Neuron (in vitro differentiated cells): ENCODE measurements around the gene CXCR4.

Source experiments
- H2AFZ ChIP-seq: one replicate; pipeline ENCODE4 v1.6.1; 2013; ENCODE audit warnings: low read depth, mild to moderate bottlenecking, inconsistent platforms, low read length, moderate library complexity
- H3K27me3 ChIP-seq: one replicate; pipeline ENCODE4 v1.6.1; 2013; ENCODE audit warnings: low read length; ENCODE audit not compliant: insufficient read depth
- H3K36me3 ChIP-seq: one replicate; pipeline ENCODE4 v1.6.1; 2013; ENCODE audit warnings: low read length; ENCODE audit not compliant: insufficient read depth
- H3K4me1 ChIP-seq: one replicate; pipeline ENCODE4 v1.6.1; 2013; ENCODE audit warnings: low read length; ENCODE audit not compliant: insufficient read depth
- H3K4me3 ChIP-seq: 2 replicates; pipeline ENCODE4 v1.5.1; 2013; ENCODE audit warnings: mild to moderate bottlenecking, low read length, moderate library complexity
- H3K9me3 ChIP-seq: one replicate; pipeline ENCODE4 v1.6.1; 2013; ENCODE audit warnings: low read length

Gene CXCR4

GRCh38 chr2:136136931-136137330, 19.0 kb upstream of the CXCR4 start:
- Histone ChIP-seq H3K4me3 (no peak overlapping the region), H2AFZ (no peak overlapping the region), H3K27me3 (no peaks in the 10 kb centered on the region), H3K4me1 (peaks cover 4% of the 10 kb centered on the region), H3K9me3 (no peaks in the 10 kb centered on the region), H3K36me3 (no peaks in the 10 kb centered on the region)

DNA sequence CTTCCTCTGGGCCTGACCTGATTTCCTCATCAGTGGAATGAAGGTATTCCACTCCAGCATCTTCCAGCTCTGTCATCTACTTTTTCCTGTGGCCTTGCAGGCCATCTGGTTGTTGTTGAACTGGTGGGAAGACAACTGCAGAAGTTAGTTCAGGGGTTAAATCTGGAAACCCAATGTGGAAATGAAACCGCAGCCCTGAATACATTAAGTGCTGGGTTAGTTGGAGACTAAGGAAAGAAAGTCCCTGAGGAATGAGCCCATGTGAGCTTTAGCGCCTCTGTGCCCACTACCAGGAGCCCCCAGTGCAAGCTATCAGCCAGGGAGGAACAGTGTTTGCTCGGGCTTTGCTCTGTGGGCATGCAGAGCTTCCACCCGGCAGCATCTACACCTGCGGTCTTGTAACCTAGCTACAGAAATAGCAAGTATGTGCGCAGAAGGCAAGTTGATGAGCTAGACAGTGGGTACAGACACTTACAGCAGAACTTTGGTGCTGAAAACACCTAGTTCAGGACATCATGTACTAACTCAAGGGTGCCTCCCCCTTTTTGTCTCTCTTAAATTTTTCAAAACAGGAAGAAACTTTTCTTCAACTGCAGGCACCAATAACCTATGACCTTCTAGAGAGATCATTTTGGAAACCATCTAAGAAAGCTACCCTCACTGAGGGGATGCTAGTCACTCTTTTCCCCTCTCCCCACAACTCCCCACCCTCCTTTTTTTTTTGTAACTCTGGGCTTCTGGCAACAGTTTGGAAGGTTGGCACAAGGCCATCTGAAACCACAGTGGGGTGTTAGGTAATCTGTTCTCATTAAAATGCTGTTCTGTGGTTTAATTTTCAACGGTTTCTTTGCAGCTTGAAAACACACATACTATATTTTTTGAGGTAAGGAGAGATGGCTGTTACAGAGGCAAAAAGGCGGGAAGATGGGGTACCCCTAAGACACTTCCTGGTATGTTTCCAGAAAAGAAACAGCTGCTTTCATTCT, 18.3 kb upstream of the CXCR4 start:
- Histone ChIP-seq H3K9me3 (no peaks in the 10 kb centered on the region), H3K4me3 (no peak overlapping the region), H3K27me3 (no peaks in the 10 kb centered on the region), H3K4me1 (peaks cover 4% of the 10 kb centered on the region), H3K36me3 (no peaks in the 10 kb centered on the region), H2AFZ (no peak overlapping the region)

DNA sequence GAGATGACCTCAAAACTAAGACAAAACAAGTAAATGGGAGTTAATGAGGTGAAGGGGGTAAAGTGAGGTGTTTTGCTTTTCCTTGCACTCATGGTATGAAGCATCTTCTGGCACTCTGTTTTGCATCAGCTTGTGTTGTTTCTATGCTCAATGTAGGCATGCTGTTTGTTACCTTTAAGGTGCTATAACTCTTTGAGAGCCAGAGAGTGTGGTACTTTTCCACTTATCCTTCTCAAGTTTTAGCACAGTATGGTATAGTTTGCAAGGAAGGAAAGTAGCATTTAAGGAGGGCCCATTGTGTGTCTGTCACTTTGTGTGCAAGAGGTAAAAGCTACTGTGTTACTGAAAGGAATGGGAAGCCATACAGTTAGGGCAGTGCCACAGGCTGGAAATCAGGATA, 17.5 kb upstream of the CXCR4 start:
- Histone ChIP-seq H3K4me3 (no peak overlapping the region), H2AFZ (no peak overlapping the region), H3K27me3 (no peaks in the 10 kb centered on the region), H3K9me3 (no peaks in the 10 kb centered on the region), H3K4me1 (peaks cover 4% of the 10 kb centered on the region), H3K36me3 (no peaks in the 10 kb centered on the region)

DNA sequence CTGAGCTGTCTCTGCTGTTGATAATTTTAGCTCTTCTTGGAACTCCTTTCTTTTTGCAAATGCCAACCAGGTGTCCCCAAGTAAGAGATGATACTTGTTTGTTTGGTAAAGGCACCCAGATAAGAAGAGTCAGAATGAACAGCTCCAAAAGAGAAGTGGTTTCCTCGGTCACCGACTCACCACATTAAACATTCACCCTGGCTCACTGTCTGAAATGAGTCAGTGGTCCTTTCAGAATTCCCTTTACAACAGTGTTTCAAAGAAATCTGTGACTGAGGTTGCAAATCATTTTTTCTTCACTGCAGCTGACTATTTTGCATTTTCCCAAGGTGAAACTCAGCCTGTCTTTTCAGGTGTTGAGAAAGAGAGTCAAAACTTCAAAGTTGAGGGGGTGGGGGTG, 16.2 kb upstream of the CXCR4 start:
- no peaks in the 10 kb centered on the region for H3K36me3 ChIP-seq
- no peak overlapping the region for H2AFZ ChIP-seq
- no peaks in the 10 kb centered on the region for H3K9me3 ChIP-seq
- peaks cover 4% of the 10 kb centered on the region for H3K4me1 ChIP-seq
- H3K27me3 ChIP-seq, result peaks cover 4% of the 10 kb centered on the region
- H3K4me3 ChIP-seq, result no peak overlapping the region

DNA sequence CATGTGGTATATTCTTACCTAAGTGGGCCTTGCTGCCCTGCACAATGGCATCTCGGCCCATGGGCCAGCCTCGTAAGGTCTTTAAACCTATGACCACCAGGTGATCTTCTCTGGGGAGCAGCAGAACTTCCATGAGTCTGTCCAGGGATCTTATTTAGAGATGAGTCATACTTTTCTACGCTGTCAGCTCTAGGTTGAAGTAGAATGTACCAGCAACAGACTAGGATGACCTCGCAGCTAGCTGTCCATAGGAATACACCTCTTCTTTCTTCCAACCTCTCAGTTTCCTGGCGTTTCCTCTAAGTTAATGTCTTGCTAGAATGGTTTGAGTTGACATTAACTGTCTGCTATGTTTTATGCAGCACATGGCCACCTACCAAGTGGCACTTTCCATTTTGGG, 15.6 kb upstream of the CXCR4 start:
- no peak overlapping the region for H2AFZ ChIP-seq
- peaks cover 4% of the 10 kb centered on the region for H3K27me3 ChIP-seq
- no peaks in the 10 kb centered on the region for H3K36me3 ChIP-seq
- H3K4me1 ChIP-seq, result peaks cover 4% of the 10 kb centered on the region
- H3K9me3 ChIP-seq, result no peaks in the 10 kb centered on the region
- no peak overlapping the region for H3K4me3 ChIP-seq

- Histone ChIP-seq H3K36me3 (no peaks in the 10 kb centered on the region), H3K9me3 (no peaks in the 10 kb centered on the region), H3K4me1 (peaks cover 4% of the 10 kb centered on the region), H3K4me3 (no peak overlapping the region), H2AFZ (no peak overlapping the region), H3K27me3 (peaks cover 4% of the 10 kb centered on the region)
These were observed 15.2 kb upstream of the CXCR4 start for GRCh38 chr2:136133176-136133575.

DNA sequence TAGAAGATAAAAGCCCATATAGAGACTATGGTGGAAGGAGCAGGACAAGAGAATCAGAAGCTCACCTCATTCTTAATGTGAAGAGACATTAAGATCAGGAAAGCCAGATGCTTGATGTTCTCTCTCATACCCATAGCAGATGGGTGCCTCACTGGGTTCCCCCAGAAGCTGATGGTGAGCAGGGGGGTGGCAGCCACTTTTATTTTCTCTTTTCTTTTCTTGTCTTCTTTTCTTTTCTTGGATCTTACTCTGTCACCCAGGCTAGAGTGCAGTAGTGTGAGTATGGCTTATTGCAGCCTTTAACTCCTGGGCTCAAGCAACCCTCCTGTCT, 14.8 kb upstream of the CXCR4 start:
- Histone ChIP-seq H2AFZ (no peak overlapping the region), H3K4me3 (no peak overlapping the region), H3K9me3 (no peaks in the 10 kb centered on the region), H3K27me3 (peaks cover 4% of the 10 kb centered on the region), H3K36me3 (no peaks in the 10 kb centered on the region), H3K4me1 (peaks cover 4% of the 10 kb centered on the region)

GRCh38 chr2:136131961-136132824, 14.2 kb upstream of the CXCR4 start:
- Histone ChIP-seq H2AFZ (no peak overlapping the region), H3K4me3 (no peak overlapping the region), H3K9me3 (no peaks in the 10 kb centered on the region), H3K36me3 (no peaks in the 10 kb centered on the region), H3K27me3 (peaks cover 4% of the 10 kb centered on the region), H3K4me1 (peaks cover 4% of the 10 kb centered on the region)

- Histone ChIP-seq H3K36me3 (no peaks in the 10 kb centered on the region), H3K27me3 (peaks cover 4% of the 10 kb centered on the region), H3K9me3 (no peaks in the 10 kb centered on the region), H2AFZ (no peak overlapping the region), H3K4me1 (peaks cover 4% of the 10 kb centered on the region), H3K4me3 (no peak overlapping the region)
These were observed 13.6 kb upstream of the CXCR4 start for GRCh38 chr2:136131484-136131960.

DNA sequence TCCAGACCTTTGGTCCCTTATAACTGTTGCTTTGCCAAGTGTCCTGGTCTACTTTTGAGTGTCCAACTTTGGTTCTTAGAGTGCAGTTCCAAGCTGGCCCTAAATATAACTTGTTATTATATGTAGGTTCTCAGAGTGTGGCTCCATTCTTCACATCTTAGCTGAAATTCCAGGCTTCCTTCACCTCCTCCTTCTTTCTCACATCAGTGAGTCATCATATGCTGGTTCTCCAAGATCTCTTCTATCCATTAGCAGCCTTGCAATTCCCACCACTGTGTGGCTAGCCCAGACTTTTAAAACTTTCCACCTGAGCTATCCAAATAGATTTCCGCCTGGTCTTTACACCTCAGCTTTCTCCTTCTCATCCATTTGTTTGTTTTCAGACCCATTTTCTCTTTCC, 12.6 kb upstream of the CXCR4 start:
- Histone ChIP-seq H3K4me1 (peaks cover 4% of the 10 kb centered on the region), H3K4me3 (no peak overlapping the region), H2AFZ (no peak overlapping the region), H3K9me3 (no peaks in the 10 kb centered on the region), H3K27me3 (peaks cover 6% of the 10 kb centered on the region), H3K36me3 (no peaks in the 10 kb centered on the region)

DNA sequence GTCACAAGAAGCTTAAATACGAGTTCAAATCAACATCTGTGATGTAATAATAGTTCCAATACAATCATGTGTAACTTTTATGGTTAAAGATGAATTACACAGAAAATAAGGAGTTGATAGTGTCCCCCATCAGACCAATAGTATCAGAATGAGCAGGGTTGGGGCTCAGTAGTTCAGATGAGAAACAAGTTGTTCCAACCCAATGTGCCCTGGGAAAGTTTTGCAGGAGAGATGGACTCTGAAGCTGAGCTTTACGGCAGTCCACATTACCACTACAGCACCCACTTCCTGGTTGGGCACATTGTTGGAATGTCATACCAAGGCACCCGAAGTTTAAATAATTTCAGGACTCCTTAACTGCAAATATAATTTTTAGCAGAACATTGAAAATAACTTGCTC, 12.1 kb upstream of the CXCR4 start:
- Histone ChIP-seq H3K9me3 (no peaks in the 10 kb centered on the region), H2AFZ (no peak overlapping the region), H3K36me3 (no peaks in the 10 kb centered on the region), H3K4me3 (no peak overlapping the region), H3K27me3 (peaks cover 7% of the 10 kb centered on the region), H3K4me1 (peaks cover 4% of the 10 kb centered on the region)

- no peak overlapping the region for H2AFZ ChIP-seq
- peaks cover 4% of the 10 kb centered on the region for H3K4me1 ChIP-seq
- no peak overlapping the region for H3K4me3 ChIP-seq
- no peaks in the 10 kb centered on the region for H3K36me3 ChIP-seq
- H3K9me3 ChIP-seq, result no peaks in the 10 kb centered on the region
- peaks cover 7% of the 10 kb centered on the region for H3K27me3 ChIP-seq
These were observed 11.7 kb upstream of the CXCR4 start for GRCh38 chr2:136129601-136130000.

DNA sequence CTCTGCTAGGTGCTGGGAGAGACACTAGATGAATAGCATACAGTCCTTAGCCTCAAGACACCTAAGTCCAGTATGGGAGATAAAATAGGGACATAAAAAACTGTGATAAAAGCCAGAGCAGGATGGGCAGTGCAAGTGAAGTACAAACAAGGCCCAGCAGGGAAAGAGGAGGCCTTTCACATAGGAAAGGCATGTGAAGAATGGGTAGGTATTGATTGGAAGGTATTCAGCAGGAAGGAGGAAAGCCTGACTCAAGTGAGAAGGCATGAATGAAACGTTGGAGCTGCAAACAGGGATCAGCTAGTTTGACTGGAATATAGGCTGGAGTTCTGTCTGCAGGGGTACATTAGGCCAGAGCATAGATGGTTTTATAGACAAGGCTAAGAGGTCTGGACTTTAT, 11.0 kb upstream of the CXCR4 start:
- Histone ChIP-seq H3K4me1 (peaks cover under 1% of the 10 kb centered on the region), H3K27me3 (peaks cover 7% of the 10 kb centered on the region), H3K4me3 (no peak overlapping the region), H2AFZ (no peak overlapping the region), H3K9me3 (no peaks in the 10 kb centered on the region), H3K36me3 (no peaks in the 10 kb centered on the region)
